IPS-18a (cell line): ENCODE measurements around the gene IPCEF1.

Source experiments
- H3K27ac ChIP-seq: one replicate; pipeline ENCODE4 v1.5.1; 2013; ENCODE audit warnings: low read length
- H3K27me3 ChIP-seq: one replicate; pipeline ENCODE4 v1.6.1; 2013; ENCODE audit warnings: mild to moderate bottlenecking, low read length; ENCODE audit not compliant: control insufficient read depth, insufficient read depth
- H3K36me3 ChIP-seq: one replicate; pipeline ENCODE4 v1.6.1; 2013; ENCODE audit warnings: low read depth, low read length; ENCODE audit not compliant: control insufficient read depth
- H3K4me1 ChIP-seq: one replicate; pipeline ENCODE4 v1.6.1; 2013; ENCODE audit warnings: low read depth, low read length; ENCODE audit not compliant: control insufficient read depth
- H3K4me3 ChIP-seq: one replicate; pipeline ENCODE4 v1.5.1; 2013; ENCODE audit warnings: low read length
- H3K9ac ChIP-seq: one replicate; pipeline ENCODE4 v1.6.1; 2013; ENCODE audit warnings: mild to moderate bottlenecking, low read length, moderate library complexity
- H3K9me3 ChIP-seq: one replicate; pipeline ENCODE4 v1.6.1; 2013; ENCODE audit warnings: low read depth, low read length; ENCODE audit not compliant: control insufficient read depth

The IPCEF1 gene

DNA sequence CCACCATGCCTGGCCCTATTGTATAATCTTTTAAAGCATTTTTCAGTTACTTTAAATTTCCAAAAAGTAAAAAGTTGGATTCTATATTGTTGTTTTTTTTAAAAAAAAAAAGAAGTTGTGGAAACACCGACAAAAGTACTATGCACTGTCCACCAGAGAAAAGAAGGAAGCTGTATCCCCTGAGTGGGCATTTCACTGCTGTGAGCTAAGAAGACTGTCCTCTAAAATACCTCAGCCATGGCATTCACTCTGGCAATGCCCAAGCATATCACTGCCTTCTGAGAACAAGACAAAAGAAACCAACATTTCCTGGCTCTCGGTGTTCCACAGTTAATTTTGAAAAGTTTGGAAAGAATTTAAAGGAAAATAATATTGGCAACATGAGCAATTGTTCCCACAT, 117.8 kb downstream of the IPCEF1 start:
- H3K4me1 ChIP-seq = peaks cover 4% of the 10 kb centered on the region
- no peaks in the 10 kb centered on the region for H3K36me3 ChIP-seq
- no peaks in the 10 kb centered on the region for H3K27me3 ChIP-seq
- no peaks in the 10 kb centered on the region for H3K9me3 ChIP-seq
- H3K27ac ChIP-seq = no peak overlapping the region
- H3K4me3 ChIP-seq = no peak overlapping the region
- H3K9ac ChIP-seq = no peak overlapping the region

DNA sequence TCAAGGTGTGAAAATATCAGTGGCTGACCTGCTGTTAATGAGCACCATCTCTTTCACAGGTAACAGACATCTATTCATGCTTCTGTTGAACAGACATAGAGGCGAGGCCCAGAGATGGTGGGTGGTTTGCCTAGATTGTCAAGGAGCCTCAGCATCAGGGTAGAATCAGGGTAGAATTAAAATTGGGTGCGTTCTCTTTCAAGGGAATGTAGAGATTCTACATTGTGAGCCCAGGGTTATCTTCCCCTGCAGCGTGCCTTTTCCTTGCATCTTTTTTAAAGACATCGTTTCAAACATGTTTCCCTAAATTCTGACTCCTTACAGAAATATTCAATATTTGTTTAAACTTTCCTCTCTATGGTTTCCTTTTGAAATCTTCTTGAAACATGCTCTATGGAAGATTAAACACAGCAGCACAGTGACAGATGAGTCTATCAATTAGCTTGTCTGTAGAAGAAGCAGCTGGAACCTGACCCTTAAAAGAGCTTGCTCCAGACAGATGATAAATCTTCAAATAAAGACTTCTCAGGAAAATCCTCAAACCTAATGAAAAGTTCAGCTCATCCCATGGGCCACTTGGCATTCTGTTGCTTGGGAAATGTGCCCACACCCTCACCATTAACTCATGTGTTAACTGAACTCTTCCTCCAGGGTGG, 119.8 kb downstream of the IPCEF1 start:
- Histone ChIP-seq H3K9me3 (no peaks in the 10 kb centered on the region), H3K9ac (no peak overlapping the region), H3K27ac (no peak overlapping the region), H3K4me1 (no peaks in the 10 kb centered on the region), H3K27me3 (no peaks in the 10 kb centered on the region), H3K36me3 (no peaks in the 10 kb centered on the region), H3K4me3 (no peak overlapping the region)

DNA sequence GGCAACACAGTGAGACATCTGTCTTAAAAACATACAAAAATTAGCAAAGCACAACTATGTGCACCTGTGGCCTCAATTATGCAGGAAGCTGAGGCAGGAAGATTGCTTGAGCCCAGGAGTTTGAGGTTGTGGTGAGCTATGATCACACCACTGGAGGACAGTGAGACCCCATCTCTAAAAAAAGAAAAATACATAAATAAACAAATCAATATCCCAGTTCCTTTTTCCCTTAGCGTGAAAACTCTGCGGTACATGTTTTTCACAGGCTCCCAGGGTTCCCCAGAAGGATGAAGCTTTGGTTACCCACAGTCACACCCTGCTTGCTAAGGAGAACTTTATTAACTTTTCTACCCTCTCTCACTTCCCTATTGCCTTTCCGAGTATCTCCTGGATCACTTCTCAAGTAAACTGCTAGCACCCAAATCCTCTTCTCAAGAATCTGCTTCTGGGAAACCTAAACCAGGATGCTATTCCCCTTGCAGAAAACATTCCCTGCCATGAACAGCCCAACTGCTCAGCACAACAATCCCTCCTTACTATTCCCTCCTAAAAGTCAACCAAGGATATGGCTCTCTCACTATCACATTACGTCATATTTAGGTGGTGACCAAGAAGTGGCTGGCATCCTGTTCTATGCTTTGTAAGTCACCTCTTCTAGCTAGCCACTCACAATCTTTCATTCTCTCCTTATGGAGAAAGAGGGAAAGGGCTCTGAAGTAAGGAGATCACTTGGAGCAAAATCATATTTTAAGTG, 122.4 kb downstream of the IPCEF1 start:
- H3K4me3 ChIP-seq = no peak overlapping the region
- H3K9me3 ChIP-seq = no peaks in the 10 kb centered on the region
- no peak overlapping the region for H3K27ac ChIP-seq
- no peak overlapping the region for H3K9ac ChIP-seq
- no peaks in the 10 kb centered on the region for H3K36me3 ChIP-seq
- no peaks in the 10 kb centered on the region for H3K4me1 ChIP-seq
- no peaks in the 10 kb centered on the region for H3K27me3 ChIP-seq

DNA sequence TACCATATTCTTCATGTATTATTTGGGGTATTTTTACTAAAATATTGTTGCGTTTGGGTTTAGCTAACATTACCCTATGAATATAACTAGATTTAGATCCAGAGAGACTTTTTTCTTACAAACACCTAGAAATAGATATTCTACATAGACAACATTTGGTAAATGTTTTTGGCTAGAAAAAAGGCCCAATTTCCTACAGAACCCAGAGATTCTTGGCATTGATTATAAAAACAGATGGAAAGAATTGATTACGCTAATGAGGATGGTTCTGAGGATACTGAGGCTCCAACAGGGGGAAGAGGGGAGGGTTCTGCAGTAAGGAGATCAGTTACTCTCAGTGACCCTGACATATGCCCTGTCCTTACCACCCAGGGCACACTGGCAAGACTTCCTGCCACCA, 123.2 kb downstream of the IPCEF1 start:
- Histone ChIP-seq H3K4me3 (no peak overlapping the region), H3K27me3 (no peaks in the 10 kb centered on the region), H3K4me1 (no peaks in the 10 kb centered on the region), H3K36me3 (no peaks in the 10 kb centered on the region), H3K9ac (no peak overlapping the region), H3K27ac (no peak overlapping the region), H3K9me3 (no peaks in the 10 kb centered on the region)

DNA sequence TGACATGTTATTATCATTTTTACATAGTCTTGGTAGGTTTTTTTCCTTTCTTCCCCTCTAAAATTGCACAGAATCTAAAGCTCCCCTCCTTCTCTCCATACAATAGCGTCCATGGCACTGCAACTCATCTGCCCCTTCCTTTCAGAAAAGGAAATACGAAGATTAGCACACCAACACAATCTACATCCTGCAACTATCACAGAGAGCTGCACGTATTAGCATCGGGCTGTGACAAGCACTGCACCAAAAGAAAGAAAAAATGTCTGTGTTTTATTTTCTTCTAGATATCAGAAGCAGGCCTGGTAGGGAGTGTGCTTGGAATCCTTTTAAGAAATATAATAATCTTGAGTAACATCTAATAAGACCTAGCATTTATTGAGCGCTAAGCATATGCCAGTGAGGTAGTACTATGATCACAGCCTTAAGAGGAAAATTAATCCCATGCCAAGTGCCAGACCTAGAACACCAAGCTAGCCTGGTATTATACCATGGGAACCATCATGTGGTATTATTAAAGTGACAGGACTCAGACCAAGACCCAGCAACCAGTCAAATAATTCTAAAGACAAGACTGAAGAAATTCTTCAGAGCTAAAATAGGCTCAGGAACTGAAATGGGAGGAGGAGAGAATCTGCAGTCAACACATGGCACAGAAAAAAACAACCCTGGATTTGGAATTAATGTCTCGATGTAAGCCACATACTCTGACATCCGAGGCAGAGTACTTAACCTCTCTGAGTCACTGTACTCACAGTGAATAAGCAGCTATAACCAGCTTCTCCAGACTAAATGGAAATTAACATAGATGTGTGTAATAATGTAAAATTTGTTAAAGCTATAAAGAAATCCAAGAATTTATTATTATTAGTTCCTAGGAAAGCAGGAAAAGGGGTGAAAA, 124.3 kb downstream of the IPCEF1 start:
- H3K9me3 ChIP-seq = no peaks in the 10 kb centered on the region
- no peaks in the 10 kb centered on the region for H3K27me3 ChIP-seq
- no peaks in the 10 kb centered on the region for H3K4me1 ChIP-seq
- no peaks in the 10 kb centered on the region for H3K36me3 ChIP-seq
- H3K27ac ChIP-seq = no peak overlapping the region
- no peak overlapping the region for H3K9ac ChIP-seq
- H3K4me3 ChIP-seq = no peak overlapping the region

DNA sequence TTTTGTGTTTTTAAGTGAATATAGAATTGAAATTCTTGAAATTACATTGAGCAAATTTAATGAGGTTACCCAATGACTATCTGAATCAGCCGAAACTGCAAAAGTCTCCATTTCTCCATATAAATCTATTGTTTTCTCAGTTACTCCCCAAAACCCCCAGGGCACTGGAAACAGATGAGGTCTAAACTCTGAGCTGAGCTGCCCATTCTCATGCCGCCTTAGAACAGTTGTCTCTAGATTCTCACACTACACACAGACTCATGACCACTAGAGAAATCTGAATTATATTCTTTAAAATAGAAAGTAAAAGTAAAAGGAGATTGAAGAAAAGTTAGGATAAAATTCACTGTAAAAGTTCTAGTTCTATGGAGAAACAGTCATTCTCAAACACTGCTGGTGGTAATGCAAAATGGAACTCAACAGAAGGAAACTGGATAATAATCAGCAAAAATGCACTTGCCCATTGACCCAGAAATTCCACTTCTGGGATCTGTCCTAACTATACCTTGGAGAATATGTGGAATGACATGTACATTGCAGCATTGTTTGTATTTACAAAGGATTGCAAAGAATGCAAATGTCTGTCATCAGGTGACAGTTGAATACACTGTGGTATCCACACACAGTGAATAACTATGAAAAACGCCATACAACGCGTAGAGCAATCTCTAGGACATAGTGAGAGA, 125.5 kb downstream of the IPCEF1 start:
- Histone ChIP-seq H3K4me3 (no peak overlapping the region), H3K9ac (no peak overlapping the region), H3K36me3 (no peaks in the 10 kb centered on the region), H3K4me1 (no peaks in the 10 kb centered on the region), H3K9me3 (no peaks in the 10 kb centered on the region), H3K27ac (no peak overlapping the region), H3K27me3 (no peaks in the 10 kb centered on the region)

DNA sequence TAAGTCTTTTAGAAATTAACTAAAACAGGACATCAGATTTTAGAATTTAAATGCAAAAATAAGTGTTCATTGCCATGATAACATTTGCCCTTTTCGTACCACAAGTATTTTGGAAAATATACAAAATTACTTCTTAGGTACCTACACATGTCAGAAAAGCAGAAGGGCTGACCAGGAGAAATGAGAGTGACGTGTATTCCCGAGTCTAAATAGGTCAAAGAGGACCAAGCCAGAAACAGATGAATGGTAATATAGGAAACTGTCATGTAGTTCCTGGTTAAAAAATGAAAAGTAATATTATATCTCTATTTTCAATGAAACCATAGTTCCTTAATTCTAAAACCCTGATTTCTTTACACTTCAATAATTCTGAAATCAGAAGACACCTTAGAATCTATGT, 126.2 kb downstream of the IPCEF1 start:
- H3K27me3 ChIP-seq = no peaks in the 10 kb centered on the region
- H3K9ac ChIP-seq = no peak overlapping the region
- no peaks in the 10 kb centered on the region for H3K9me3 ChIP-seq
- H3K4me1 ChIP-seq = no peaks in the 10 kb centered on the region
- no peak overlapping the region for H3K4me3 ChIP-seq
- no peaks in the 10 kb centered on the region for H3K36me3 ChIP-seq
- H3K27ac ChIP-seq = no peak overlapping the region

DNA sequence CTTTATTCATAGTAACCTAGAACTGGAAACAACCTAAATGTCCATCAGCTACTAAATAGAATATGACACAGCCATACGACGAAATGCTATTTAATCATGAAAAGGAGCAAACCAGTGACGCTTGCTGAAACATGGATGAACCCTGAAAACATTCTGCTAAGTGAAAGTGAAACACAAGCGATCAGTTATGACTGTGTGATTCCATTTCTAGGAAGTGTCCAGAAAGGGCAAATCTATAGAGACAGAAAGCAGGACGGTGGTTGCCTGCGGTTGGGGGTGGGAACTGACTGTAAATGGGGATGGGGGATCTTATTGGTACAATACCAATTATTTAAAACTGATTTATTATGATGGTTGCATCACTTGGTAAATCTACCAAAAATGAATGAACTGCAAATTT, 126.8 kb downstream of the IPCEF1 start:
- H3K36me3 ChIP-seq = no peaks in the 10 kb centered on the region
- no peak overlapping the region for H3K27ac ChIP-seq
- H3K4me3 ChIP-seq = no peak overlapping the region
- H3K27me3 ChIP-seq = no peaks in the 10 kb centered on the region
- H3K4me1 ChIP-seq = no peaks in the 10 kb centered on the region
- no peak overlapping the region for H3K9ac ChIP-seq
- no peaks in the 10 kb centered on the region for H3K9me3 ChIP-seq

DNA sequence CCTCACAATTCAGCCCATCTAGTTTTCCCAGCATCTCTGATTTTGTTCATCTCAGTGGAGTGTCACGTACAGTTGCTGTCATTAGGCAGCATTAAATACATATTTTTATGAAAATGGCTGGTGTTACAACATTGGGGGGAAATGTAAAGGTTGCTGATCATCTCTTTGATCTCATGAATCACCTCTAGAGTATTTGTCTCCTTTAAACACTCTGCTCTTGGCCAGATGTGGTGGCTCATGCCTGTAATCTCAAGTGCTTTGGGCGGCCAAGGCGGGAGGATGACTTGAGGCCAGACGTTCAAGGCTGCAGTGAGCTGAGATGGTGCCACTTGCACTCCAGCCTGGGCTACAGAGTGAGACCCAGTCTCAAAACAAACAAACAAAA, 128.1 kb downstream of the IPCEF1 start:
- no peak overlapping the region for H3K4me3 ChIP-seq
- no peaks in the 10 kb centered on the region for H3K36me3 ChIP-seq
- H3K9me3 ChIP-seq = no peaks in the 10 kb centered on the region
- no peak overlapping the region for H3K9ac ChIP-seq
- no peaks in the 10 kb centered on the region for H3K27me3 ChIP-seq
- H3K4me1 ChIP-seq = no peaks in the 10 kb centered on the region
- no peak overlapping the region for H3K27ac ChIP-seq

DNA sequence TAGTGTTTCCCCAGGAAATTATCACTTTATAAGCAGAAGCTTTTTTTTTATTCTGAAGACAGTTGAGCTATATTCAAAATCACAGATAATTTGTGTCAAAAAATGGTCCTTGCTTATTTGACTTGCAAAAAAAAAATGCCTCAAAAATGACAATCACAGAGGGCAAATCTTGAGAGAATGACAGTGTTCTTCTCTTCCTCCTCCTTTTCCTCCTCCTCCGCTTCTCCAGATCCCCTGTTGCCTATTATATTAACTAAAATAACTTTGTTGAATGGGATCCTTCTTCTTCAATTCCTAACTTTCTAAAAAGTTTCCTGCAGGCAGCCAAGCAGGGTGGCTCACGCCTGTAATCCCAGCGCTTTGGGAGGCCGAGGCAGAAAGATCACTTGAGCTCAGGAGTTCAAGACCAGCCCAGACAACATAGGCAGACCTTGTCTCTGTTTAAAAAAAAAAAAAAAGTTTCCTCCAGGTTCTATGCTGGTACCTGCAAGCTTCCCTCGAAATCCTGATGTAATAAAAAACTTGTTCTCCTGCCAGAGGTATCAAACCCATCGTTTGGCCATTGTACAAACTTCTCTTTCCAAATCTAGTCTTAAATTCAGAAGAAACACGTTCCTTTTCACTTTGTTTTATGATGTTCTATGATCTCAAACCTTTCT, 128.6 kb downstream of the IPCEF1 start:
- H3K27me3 ChIP-seq = no peaks in the 10 kb centered on the region
- H3K9me3 ChIP-seq = no peaks in the 10 kb centered on the region
- H3K9ac ChIP-seq = no peak overlapping the region
- no peaks in the 10 kb centered on the region for H3K4me1 ChIP-seq
- H3K27ac ChIP-seq = no peak overlapping the region
- H3K36me3 ChIP-seq = no peaks in the 10 kb centered on the region
- no peak overlapping the region for H3K4me3 ChIP-seq

DNA sequence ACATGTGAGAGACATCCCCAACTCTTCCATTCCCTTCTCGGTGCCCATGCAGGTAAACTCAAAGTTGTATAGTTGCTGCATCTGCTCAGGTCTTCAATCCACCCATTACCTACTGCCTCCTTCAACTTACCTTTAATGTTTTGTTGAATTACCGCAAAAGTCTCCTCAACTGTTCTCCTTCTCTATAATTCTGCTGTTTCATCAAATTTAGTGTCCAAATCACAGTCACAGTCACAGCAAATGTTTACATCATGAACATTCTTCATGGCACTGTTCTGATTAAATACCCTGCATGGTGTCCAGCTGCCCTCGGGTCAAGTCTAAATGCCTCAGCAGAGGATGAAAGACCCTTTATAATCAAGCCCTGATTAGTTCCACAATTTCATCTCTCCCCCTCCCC, 130.1 kb downstream of the IPCEF1 start:
- Histone ChIP-seq H3K36me3 (no peaks in the 10 kb centered on the region), H3K4me1 (no peaks in the 10 kb centered on the region), H3K27me3 (no peaks in the 10 kb centered on the region), H3K9ac (no peak overlapping the region), H3K9me3 (no peaks in the 10 kb centered on the region), H3K27ac (no peak overlapping the region), H3K4me3 (no peak overlapping the region)
